SK-N-SH (cell line): ENCODE data around the gene ASB5. TPM values are rescaled to one million over a fixed set of nuclear protein-coding genes. Genes with fewer than 3 reads are reported as not detected.

Experiments
- CTCF ChIA-PET: fragments of 300-600, 350-600 bp; formaldehyde crosslinking; extraction: SDS; loops from one replicate; lab custom pipeline; 2021; lab: Yijun Ruan, JAX
- POLR2A ChIA-PET: fragments of 350-600 bp; sonication (Branson Sonifier 250); formaldehyde crosslinking; extraction: SDS; loops from one replicate; lab custom pipeline; 2020; ENCODE audit warnings: antibody characterized with exemption, inconsistent platforms; lab: Yijun Ruan, JAX
- DNase-seq: peaks from one replicate; pipeline ENCODE4 v3.0.0; 2012
- H2AFZ ChIP-seq: fragments of 200-600 bp; sonication (generic); 2 replicates; pipeline ENCODE4 v1.8.1; 2016; ENCODE audit warnings: antibody characterized with exemption, mild to moderate bottlenecking, low read depth
- H3F3A ChIP-seq: fragments of 200-600 bp; sonication (generic); replicated peaks from 2 replicates; pipeline ENCODE3; 2016; ENCODE audit warnings: antibody characterized with exemption, mild to moderate bottlenecking; ENCODE audit not compliant: insufficient read depth
- H3K27ac ChIP-seq, 2 experiments: fragments of 200-500 bp in 1 of 2; fragments of 200-600 bp in 1 of 2; sonication (Bioruptor generic) in 1 of 2; sonication (generic), shearing (Covaris generic) in 1 of 2; 2 replicates each; pipeline versions ENCODE4 v1.5.1 to v1.6.1; 2014 to 2016; ENCODE audit warnings: low read depth in 2 of 2, inconsistent platforms in 1 of 2, low read length in 1 of 2, mild to moderate bottlenecking in 1 of 2, mixed read lengths in 1 of 2
- H3K27me3 ChIP-seq: fragments of 200-600 bp; sonication (generic), shearing (Covaris generic); 2 replicates; pipeline ENCODE4 v1.6.1; 2016; ENCODE audit warnings: mixed run types; ENCODE audit not compliant: insufficient read depth
- H3K36me3 ChIP-seq, 2 experiments: fragments of 200-500 bp in 1 of 2; fragments of 200-600 bp in 1 of 2; sonication (Bioruptor generic) in 1 of 2; sonication (generic) in 1 of 2; replicated peaks in 1 of 2; 2 replicates each; pipeline versions ENCODE3 to v1.5.1; 2014 to 2016; ENCODE audit warnings: low read length in 1 of 2, mild to moderate bottlenecking in 1 of 2; ENCODE audit not compliant: insufficient read depth in 2 of 2, control insufficient read depth in 1 of 2
- H3K4me1 ChIP-seq, 2 experiments: fragments of 200-500 bp in 1 of 2; fragments of 200-600 bp in 1 of 2; sonication (Bioruptor generic) in 1 of 2; sonication (generic), shearing (Covaris generic) in 1 of 2; 2 replicates each; pipeline versions ENCODE4 v1.5.1 to v1.6.1; 2014 to 2016; ENCODE audit warnings: low read depth in 1 of 2, low read length in 1 of 2, mixed run types in 1 of 2; ENCODE audit not compliant: insufficient read depth in 2 of 2, control insufficient read depth in 1 of 2
- H3K4me2 ChIP-seq: fragments of 200-600 bp; sonication (generic), shearing (Covaris generic); 2 replicates; pipeline ENCODE4 v1.6.1; 2017; ENCODE audit warnings: mixed run types
- H3K4me3 ChIP-seq, 2 experiments: fragments of 200-500 bp in 1 of 2; fragments of 200-600 bp in 1 of 2; sonication (Bioruptor generic) in 1 of 2; sonication (generic), shearing (Covaris generic) in 1 of 2; 2 replicates each; pipeline versions ENCODE4 v1.5.1 to v1.8.1; 2014 to 2016; ENCODE audit warnings: low read depth in 2 of 2, inconsistent platforms in 1 of 2, low read length in 1 of 2, mild to moderate bottlenecking in 1 of 2, mixed read lengths in 1 of 2, moderate library complexity in 1 of 2
- H3K79me2 ChIP-seq: fragments of 200-600 bp; sonication (generic); 2 replicates; pipeline ENCODE4 v1.8.1; 2017; ENCODE audit warnings: mild to moderate bottlenecking; ENCODE audit not compliant: insufficient read depth
- H3K9ac ChIP-seq: fragments of 200-600 bp; sonication (generic); 2 replicates; pipeline ENCODE4 v1.6.1; 2017; ENCODE audit warnings: mixed run types
- H3K9me2 ChIP-seq: fragments of 200-600 bp; sonication (generic); 2 replicates; pipeline ENCODE4 v1.6.1; 2017; ENCODE audit warnings: mixed run types
- H3K9me3 ChIP-seq: fragments of 200-600 bp; sonication (generic); 2 replicates; pipeline ENCODE4 v1.6.1; 2017; ENCODE audit warnings: mixed run types, mild to moderate bottlenecking, moderate library complexity
- H4K20me1 ChIP-seq: fragments of 200-600 bp; sonication (generic); 2 replicates; pipeline ENCODE4 v1.6.1; 2017; ENCODE audit warnings: mild to moderate bottlenecking, mixed run types; ENCODE audit not compliant: insufficient read depth
- ELF1 ChIP-seq: IDR thresholded peaks from 2 replicates; pipeline ENCODE4 v1.4.0; 2012
- FOXJ3 ChIP-seq: sonication (generic); formaldehyde crosslinking; IDR thresholded peaks from 2 replicates; pipeline ENCODE4 v1.5.1; 2020; ENCODE audit warnings: mild to moderate bottlenecking, missing genetic modification reagents
- JUND ChIP-seq: IDR thresholded peaks from 2 replicates; pipeline ENCODE4 v1.4.0; 2012
- MEF2A ChIP-seq: IDR thresholded peaks from 2 replicates; pipeline ENCODE4 v1.4.0; 2012; ENCODE audit warnings: low read depth, borderline replicate concordance
- MXI1 ChIP-seq: IDR thresholded peaks from 2 replicates; pipeline ENCODE4 v1.6.1; 2012; ENCODE audit warnings: mild to moderate bottlenecking, low read depth, low read length, improper control_type of control experiment
- NFIC ChIP-seq: IDR thresholded peaks from 2 replicates; pipeline ENCODE4 v1.4.0; 2012; ENCODE audit warnings: borderline replicate concordance
- NRF1 ChIP-seq: IDR thresholded peaks from 2 replicates; pipeline ENCODE4 v1.6.1; 2012; ENCODE audit warnings: low read depth, mild to moderate bottlenecking, low read length
- RAD21 ChIP-seq: IDR thresholded peaks from 2 replicates; pipeline ENCODE4 v1.6.1; 2012; ENCODE audit warnings: mild to moderate bottlenecking, low read length
- RFX5 ChIP-seq: IDR thresholded peaks from 2 replicates; pipeline ENCODE4 v1.6.1; 2012; ENCODE audit warnings: mild to moderate bottlenecking, improper control_type of control experiment, low read length
- RXRA ChIP-seq: IDR thresholded peaks from 2 replicates; pipeline ENCODE4 v1.4.0; 2012; ENCODE audit warnings: low read depth, mild to moderate bottlenecking, borderline replicate concordance
- SIN3A ChIP-seq: IDR thresholded peaks from 2 replicates; pipeline ENCODE4 v1.6.1; 2012; ENCODE audit warnings: low read depth, mild to moderate bottlenecking, low read length, moderate library complexity, borderline replicate concordance
- SMC3 ChIP-seq: IDR thresholded peaks from 2 replicates; pipeline ENCODE4 v1.6.1; 2012; ENCODE audit warnings: low read depth, low read length, improper control_type of control experiment
- TAF1 ChIP-seq: IDR thresholded peaks from 2 replicates; pipeline ENCODE4 v1.6.1; 2012; ENCODE audit warnings: low read depth, mild to moderate bottlenecking, low read length, moderate library complexity, borderline replicate concordance
- YY1 ChIP-seq: IDR thresholded peaks from 2 replicates; pipeline ENCODE4 v1.4.0; 2012; ENCODE audit warnings: low read depth, mild to moderate bottlenecking
- WGBS: methylation state at CpG from one replicate; pipeline ENCODE4 v1.1.6; 2017; ENCODE audit warnings: low lambda C conversion rate; 5-methylcytosine and 5-hydroxymethylcytosine counted together
- polyA plus RNA-seq, 3 experiments: library from polyadenylated mRNA; depleted of rRNA; stranded (reverse); fragments of >200 nt; gene quantifications; 2 replicates each; pipeline ENCODE4 v1.2.3, GENCODE V29; 2012
- TF ChIP-seq, protein P1 (sequence below): fragments of 150-350 bp; IDR thresholded peaks from 2 replicates; pipeline ENCODE4 v1.6.1; 2016; ENCODE audit warnings: mild to moderate bottlenecking, low read depth, low read length
- TF ChIP-seq, protein P2 (sequence below): IDR thresholded peaks from 2 replicates; pipeline ENCODE4 v1.4.0; 2012; ENCODE audit warnings: low read depth, borderline replicate concordance
- TF ChIP-seq, protein P3 (sequence below): IDR thresholded peaks from 2 replicates; pipeline ENCODE4 v1.4.0; 2012; ENCODE audit warnings: low read depth, borderline replicate concordance
- TF ChIP-seq, protein P4 (sequence below): IDR thresholded peaks from 2 replicates; pipeline ENCODE4 v1.6.1; 2012; ENCODE audit warnings: mild to moderate bottlenecking, low read depth, low read length, moderate library complexity
- TF ChIP-seq, protein P5 (sequence below): fragments of 150-350 bp; IDR thresholded peaks from 2 replicates; pipeline ENCODE4 v1.6.1; 2017; ENCODE audit warnings: antibody characterized with exemption, low read length, low read depth, borderline replicate concordance
- TF ChIP-seq, protein P6 (sequence below): IDR thresholded peaks from 2 replicates; pipeline ENCODE4 v1.4.0; 2012; ENCODE audit warnings: low read depth

Gene ASB5
- polyA plus RNA-seq, 1 of the 3 experiments (the other 2 are of a cell fraction) = 0.13 TPM

DNA sequence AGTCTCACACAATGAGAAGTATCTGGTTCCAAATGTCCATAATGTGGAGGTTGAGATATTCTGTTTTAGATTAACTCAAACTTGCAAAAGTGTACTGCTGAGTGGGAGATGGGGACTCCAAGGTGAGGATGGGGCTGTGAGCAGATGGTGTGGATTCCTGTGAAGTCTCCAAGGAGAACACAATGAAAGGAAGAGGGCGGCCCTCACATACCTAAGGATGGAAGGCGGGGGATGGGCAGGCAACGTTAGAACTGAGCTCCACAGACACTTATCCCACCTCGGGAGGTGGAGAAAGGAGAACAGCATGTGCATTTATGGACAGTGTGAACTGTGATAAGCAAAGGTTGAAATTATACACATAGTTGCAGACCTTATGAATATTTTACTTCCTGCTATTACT, 63.7 kb downstream of the ASB5 start:
- no peak for DNase-seq
- H3K9me2 ChIP-seq = no peaks in the 10 kb centered on the region
- no peaks in the 10 kb centered on the region for H4K20me1 ChIP-seq
- 73% methylated on average over 3 of the region's 4 CpGs for WGBS
- H3K27me3 ChIP-seq = no peaks in the 10 kb centered on the region
- H3K4me3 ChIP-seq = no peak overlapping the region
- H3K27ac ChIP-seq = no peak overlapping the region
- no peaks in the 10 kb centered on the region for H3K9me3 ChIP-seq
- no peaks in the 10 kb centered on the region for H3K36me3 ChIP-seq
- TF ChIP-seq, protein P1, sequence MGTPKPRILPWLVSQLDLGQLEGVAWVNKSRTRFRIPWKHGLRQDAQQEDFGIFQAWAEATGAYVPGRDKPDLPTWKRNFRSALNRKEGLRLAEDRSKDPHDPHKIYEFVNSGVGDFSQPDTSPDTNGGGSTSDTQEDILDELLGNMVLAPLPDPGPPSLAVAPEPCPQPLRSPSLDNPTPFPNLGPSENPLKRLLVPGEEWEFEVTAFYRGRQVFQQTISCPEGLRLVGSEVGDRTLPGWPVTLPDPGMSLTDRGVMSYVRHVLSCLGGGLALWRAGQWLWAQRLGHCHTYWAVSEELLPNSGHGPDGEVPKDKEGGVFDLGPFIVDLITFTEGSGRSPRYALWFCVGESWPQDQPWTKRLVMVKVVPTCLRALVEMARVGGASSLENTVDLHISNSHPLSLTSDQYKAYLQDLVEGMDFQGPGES = no peak
- TF ChIP-seq MEF2A (no peak), RXRA (no peak), RFX5 (no peak), SMC3 (no peak), SIN3A (no peak), MXI1 (no peak), NFIC (no peak), ELF1 (no peak), YY1 (no peak), TAF1 (no peak), FOXJ3 (CRISPR knock-in tag) (no peak), JUND (no peak), RAD21 (no peak), NRF1 (no peak)
- TF ChIP-seq, protein P2, sequence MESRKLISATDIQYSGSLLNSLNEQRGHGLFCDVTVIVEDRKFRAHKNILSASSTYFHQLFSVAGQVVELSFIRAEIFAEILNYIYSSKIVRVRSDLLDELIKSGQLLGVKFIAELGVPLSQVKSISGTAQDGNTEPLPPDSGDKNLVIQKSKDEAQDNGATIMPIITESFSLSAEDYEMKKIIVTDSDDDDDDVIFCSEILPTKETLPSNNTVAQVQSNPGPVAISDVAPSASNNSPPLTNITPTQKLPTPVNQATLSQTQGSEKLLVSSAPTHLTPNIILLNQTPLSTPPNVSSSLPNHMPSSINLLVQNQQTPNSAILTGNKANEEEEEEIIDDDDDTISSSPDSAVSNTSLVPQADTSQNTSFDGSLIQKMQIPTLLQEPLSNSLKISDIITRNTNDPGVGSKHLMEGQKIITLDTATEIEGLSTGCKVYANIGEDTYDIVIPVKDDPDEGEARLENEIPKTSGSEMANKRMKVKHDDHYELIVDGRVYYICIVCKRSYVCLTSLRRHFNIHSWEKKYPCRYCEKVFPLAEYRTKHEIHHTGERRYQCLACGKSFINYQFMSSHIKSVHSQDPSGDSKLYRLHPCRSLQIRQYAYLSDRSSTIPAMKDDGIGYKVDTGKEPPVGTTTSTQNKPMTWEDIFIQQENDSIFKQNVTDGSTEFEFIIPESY = no peak
- TF ChIP-seq, protein P3, sequence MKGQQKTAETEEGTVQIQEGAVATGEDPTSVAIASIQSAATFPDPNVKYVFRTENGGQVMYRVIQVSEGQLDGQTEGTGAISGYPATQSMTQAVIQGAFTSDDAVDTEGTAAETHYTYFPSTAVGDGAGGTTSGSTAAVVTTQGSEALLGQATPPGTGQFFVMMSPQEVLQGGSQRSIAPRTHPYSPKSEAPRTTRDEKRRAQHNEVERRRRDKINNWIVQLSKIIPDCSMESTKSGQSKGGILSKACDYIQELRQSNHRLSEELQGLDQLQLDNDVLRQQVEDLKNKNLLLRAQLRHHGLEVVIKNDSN = no peak
- TF ChIP-seq, protein P4, sequence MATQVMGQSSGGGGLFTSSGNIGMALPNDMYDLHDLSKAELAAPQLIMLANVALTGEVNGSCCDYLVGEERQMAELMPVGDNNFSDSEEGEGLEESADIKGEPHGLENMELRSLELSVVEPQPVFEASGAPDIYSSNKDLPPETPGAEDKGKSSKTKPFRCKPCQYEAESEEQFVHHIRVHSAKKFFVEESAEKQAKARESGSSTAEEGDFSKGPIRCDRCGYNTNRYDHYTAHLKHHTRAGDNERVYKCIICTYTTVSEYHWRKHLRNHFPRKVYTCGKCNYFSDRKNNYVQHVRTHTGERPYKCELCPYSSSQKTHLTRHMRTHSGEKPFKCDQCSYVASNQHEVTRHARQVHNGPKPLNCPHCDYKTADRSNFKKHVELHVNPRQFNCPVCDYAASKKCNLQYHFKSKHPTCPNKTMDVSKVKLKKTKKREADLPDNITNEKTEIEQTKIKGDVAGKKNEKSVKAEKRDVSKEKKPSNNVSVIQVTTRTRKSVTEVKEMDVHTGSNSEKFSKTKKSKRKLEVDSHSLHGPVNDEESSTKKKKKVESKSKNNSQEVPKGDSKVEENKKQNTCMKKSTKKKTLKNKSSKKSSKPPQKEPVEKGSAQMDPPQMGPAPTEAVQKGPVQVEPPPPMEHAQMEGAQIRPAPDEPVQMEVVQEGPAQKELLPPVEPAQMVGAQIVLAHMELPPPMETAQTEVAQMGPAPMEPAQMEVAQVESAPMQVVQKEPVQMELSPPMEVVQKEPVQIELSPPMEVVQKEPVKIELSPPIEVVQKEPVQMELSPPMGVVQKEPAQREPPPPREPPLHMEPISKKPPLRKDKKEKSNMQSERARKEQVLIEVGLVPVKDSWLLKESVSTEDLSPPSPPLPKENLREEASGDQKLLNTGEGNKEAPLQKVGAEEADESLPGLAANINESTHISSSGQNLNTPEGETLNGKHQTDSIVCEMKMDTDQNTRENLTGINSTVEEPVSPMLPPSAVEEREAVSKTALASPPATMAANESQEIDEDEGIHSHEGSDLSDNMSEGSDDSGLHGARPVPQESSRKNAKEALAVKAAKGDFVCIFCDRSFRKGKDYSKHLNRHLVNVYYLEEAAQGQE = no peak
- TF ChIP-seq, protein P5, sequence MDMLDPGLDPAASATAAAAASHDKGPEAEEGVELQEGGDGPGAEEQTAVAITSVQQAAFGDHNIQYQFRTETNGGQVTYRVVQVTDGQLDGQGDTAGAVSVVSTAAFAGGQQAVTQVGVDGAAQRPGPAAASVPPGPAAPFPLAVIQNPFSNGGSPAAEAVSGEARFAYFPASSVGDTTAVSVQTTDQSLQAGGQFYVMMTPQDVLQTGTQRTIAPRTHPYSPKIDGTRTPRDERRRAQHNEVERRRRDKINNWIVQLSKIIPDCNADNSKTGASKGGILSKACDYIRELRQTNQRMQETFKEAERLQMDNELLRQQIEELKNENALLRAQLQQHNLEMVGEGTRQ = no peak
- TF ChIP-seq, protein P6, sequence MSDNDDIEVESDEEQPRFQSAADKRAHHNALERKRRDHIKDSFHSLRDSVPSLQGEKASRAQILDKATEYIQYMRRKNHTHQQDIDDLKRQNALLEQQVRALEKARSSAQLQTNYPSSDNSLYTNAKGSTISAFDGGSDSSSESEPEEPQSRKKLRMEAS = no peak
- H3K79me2 ChIP-seq = no peaks in the 10 kb centered on the region
- no peaks in the 10 kb centered on the region; a peak in 1 of 4 replicates for H3K4me1 ChIP-seq
- H3K4me2 ChIP-seq = no peak overlapping the region
- no peak overlapping the region for H3K9ac ChIP-seq
- H2AFZ ChIP-seq = no peak overlapping the region
- no peaks in the 10 kb centered on the region for H3F3A ChIP-seq
- CTCF ChIA-PET = interaction anchor here (0.7 kb wide), 1 partner anchor 101 kb away, joined by 4 read pairs; no protein-coding TSS in a partner anchor
- POLR2A ChIA-PET = no interaction called here
